Stromal cell of bone marrow (primary cell): ENCODE results near the gene GBGT1.

Experiments
- DNase-seq: peaks from one replicate; pipeline ENCODE4 v3.0.0-alpha.2; 2012; ENCODE audit warnings: low read depth

GBGT1 gene

GRCh38 chr9:133143639-133144141, 20.0 kb downstream of the GBGT1 start:
- no peak for DNase-seq

- no peak for DNase-seq
Observed at GRCh38 chr9:133142684-133143622, 20.8 kb downstream of the GBGT1 start.

GRCh38 chr9:133141833-133142595, 21.7 kb downstream of the GBGT1 start:
- no peak for DNase-seq

GRCh38 chr9:133140606-133141005, 23.1 kb downstream of the GBGT1 start:
- DNase-seq, result no peak

GRCh38 chr9:133140174-133140505, 23.6 kb downstream of the GBGT1 start:
- DNase-seq, result no peak

- DNase-seq, result no peak
Observed at GRCh38 chr9:133139246-133140173, 24.2 kb downstream of the GBGT1 start.

GRCh38 chr9:133137451-133138231, 26.1 kb downstream of the GBGT1 start:
- DNase-seq, result no peak

- peak; percentile 58 for DNase-seq
Observed at GRCh38 chr9:133135146-133135745, 28.5 kb downstream of the GBGT1 start.

- no peak for DNase-seq
Observed at GRCh38 chr9:133134388-133135145, 29.1 kb downstream of the GBGT1 start.

- peak; percentile 91 for DNase-seq
Observed at GRCh38 chr9:133133681-133134387, 29.9 kb downstream of the GBGT1 start.

GRCh38 chr9:133132174-133132573, 31.5 kb downstream of the GBGT1 start:
- DNase-seq, result no peak

GRCh38 chr9:133131506-133131905, 32.2 kb downstream of the GBGT1 start:
- DNase-seq, result no peak

GRCh38 chr9:133130685-133131244, 32.9 kb downstream of the GBGT1 start:
- DNase-seq, result no peak

GRCh38 chr9:133129001-133129795, 34.5 kb downstream of the GBGT1 start:
- no peak for DNase-seq

GRCh38 chr9:133128152-133128551, 35.6 kb downstream of the GBGT1 start:
- DNase-seq, result no peak

- no peak for DNase-seq
Observed at GRCh38 chr9:133127340-133127981, 36.3 kb downstream of the GBGT1 start.

GRCh38 chr9:133126697-133127339, 36.9 kb downstream of the GBGT1 start:
- DNase-seq, result no peak
